GM19395 (cell line): ENCODE results near the gene PDPK1.

Experiments used
- ATAC-seq: cut with Tn5 transposase; IDR thresholded peaks from one replicate; pipeline ENCODE4 v1.9.1; 2021; ENCODE audit warnings: mild to moderate bottlenecking, moderate library complexity; ENCODE audit not compliant: unreplicated experiment

PDPK1 gene

DNA sequence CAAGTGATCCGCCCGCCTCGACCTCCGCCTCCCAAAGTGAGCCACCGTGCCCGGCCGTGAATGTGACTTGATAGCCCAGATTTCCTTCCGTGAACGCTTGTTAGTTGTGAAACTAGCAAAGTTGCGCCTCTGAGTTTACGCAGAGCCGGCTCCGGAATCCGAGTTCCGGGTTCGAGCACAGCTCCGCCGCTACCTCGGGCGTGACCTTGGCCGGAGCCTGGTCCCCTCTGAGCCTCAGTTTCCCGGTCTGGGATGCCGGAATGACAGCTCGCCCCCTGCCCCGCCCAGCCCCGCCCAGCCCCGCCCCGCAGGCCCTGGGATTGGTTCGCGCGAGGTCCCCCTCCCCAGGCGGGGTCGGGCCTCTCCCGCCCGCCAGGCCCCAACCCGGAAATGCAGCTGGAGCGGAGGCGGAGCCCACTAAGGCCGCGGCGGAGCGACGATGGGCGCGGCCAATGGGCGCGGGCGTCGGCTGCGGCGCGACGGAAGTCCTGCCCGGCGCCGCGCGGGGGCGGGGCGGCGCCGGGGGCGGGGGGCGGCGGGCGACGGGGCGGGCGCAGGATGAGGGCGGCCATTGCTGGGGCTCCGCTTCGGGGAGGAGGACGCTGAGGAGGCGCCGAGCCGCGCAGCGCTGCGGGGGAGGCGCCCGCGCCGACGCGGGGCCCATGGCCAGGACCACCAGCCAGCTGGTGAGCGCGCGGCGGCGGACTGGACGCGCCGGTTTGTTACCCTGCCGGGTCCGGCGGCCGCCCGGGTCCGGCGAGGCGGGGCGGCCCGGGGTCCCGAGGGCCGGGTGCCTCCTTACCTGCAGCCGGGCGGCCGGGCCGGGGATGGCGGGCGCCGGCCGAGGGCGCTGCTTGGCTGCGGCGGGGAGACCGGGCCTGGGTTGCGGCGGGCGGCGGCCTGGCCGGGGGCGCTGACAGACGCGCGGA lies at the start of gene PDPK1:
PDPK1 (plus strand) TSS at position 571 of the 929 bp plus-strand sequence; CDS start at position 663, 92 bp downstream.
- ATAC-seq: peak; percentile 78

DNA sequence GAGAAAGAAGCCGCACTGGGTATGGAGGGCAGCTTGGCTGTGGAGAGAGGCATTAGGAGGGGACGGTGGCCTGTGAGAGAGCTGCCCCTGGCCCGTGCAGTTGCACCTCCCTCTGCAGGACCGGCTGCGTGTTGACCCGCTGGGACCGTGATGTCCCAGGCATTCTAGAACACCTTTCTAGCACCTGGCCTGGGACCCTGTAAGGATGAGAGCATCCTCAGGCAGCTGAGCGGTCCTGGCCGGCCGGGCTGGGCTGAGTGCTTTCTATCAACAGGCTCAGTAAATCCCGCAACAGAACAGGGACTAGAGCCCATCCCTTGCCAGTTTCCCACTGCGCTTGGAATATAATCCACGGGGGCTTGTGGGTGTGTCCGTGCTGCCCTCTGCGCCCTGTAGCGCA lies 48.2 kb upstream of the PDPK1 start:
- no peak for ATAC-seq

DNA sequence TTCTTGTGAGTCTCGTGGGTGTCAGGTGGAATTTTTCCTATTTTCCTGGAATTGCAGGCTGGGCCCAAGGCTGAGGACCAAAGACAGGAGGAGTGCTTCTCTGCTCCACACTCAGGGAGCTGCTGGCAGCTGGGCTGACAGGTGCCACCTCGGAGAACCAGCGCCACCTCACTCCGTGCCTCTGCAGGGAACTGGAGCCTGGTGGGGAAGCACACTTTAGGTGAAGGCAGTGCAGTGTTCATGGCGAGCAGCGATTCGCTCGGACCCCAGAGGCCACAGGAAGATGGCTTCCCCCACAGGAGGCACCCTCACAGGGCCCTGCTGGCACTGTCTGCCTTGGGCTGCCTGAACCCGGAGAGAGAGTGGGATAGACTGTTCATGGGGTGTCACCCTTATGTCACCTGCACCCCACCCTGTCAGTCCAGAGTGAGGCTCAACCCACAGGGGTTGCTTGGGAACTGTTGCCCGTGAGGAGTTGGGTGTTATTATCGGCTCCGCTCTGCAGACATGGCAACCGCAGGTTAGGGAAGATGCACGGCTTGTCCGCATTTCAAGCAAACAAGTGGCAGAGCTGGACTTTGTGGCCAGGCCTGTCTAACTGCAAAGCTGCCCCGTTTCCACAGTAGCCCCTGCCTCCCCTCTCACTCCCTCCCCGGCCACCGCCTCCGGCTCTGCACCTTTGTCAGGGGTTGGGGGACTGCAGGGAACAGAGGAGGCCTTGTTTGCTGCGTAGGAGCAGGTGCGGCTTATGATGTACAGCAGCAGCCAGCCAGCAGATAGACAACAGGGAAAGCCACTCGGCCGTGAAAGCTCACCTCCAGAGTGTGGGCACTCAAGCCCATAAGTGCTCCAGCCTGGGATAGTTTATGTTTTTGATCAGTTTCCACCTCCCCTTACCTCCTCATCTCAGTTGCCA lies 47.4 kb upstream of the PDPK1 start:
- ATAC-seq: no peak

DNA sequence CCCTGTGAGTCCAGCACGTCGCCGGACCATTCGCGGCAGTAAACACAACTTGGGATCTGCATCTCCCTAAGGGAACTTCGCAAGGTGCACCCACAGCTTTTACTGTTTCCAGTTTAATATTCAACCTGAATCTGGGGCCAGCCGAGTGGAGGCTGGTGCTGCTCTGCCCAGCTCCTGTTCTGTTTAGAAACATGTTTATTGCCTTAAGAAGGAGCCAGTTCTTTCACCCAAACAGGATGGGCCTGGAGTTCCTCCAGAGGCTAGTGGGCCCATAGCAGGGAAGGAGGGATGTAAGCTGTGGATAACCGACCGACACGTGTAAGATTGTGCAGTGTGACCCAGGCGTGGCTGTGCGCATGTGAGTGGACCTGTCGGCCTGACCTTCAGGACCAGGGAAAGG lies 45.5 kb upstream of the PDPK1 start:
- ATAC-seq: no peak

DNA sequence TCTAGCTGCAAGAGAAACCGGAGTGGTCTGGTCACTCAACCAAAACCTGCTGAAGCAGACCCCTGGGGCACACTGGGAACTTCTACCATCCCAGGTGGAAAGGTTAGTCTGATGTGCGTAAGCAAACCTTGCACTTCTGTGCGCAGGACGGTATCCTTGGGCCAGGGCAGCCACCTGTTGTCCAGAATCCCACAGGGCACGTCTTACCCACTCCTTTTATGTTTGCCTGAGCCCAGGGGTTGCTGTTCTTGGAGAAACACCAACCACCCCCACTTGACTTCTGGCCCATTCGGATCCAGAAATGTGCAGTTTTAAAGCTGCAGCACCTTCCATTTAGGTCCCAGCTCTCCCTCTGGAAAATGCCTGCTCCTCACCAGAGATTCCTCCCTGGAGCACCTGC lies 44.2 kb upstream of the PDPK1 start:
- ATAC-seq: no peak

DNA sequence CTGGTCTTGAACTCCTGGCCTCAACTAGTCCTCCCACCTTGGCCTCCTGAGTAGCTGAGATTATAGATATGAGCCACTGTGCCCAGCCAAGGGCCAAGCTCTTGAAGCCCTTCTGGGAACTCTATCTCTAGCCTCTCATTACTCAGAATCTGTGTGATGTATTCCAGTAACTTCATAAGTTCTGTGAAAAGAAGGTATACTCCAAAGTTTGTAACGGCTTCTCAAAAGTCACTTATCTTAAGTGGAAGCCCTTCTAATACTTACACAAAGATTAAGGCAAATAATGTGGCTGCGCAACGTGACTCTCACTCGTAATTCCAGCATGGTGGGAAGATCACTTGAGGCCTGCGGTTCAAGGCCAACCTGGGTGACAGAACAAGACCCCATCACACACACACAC lies 43.2 kb upstream of the PDPK1 start:
- ATAC-seq: no peak

DNA sequence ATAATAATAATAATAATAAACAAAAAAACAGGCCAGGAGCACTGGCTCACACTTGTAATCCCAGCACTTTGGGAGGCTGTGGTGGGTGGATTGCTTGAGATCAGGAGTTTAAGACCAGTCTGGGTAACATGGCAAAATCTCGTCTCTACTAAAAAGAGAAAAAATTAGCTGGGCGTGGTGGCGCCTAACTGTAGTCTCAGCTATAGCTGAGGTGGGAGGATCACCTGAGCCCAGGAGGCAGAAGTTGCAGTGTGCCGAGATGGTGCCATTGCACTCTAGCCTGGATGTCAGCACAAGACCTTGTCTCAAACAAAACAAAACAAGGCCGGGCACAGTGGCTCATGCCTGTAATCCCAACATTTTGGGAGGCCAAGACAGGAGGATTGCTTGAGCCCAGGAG lies 42.8 kb upstream of the PDPK1 start:
- ATAC-seq: no peak

DNA sequence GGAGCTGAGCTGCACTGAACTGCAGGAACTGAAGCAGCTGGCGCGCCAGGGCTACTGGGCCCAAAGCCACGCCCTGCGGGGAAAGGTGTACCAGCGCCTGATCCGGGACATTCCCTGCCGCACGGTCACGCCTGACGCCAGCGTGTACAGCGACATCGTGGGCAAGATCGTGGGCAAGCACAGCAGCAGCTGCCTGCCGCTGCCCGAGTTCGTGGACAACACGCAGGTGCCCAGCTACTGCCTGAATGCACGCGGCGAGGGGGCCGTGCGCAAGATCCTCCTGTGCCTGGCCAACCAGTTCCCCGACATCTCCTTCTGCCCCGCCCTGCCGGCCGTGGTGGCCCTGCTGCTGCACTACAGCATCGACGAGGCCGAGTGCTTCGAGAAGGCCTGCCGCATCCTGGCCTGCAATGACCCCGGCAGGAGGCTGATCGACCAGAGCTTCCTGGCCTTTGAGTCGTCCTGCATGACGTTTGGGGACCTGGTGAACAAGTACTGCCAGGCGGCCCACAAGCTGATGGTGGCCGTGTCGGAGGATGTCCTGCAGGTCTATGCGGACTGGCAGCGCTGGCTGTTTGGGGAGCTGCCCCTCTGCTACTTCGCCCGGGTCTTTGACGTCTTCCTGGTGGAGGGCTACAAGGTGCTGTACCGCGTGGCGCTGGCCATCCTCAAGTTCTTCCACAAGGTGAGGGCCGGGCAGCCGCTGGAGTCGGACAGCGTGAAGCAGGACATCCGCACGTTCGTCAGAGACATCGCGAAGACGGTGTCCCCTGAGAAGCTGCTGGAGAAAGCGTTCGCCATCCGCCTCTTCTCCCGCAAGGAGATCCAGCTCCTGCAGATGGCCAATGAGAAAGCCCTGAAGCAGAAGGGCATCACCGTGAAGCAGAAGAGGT lies 41.4 kb upstream of the PDPK1 start:
- ATAC-seq: no peak

DNA sequence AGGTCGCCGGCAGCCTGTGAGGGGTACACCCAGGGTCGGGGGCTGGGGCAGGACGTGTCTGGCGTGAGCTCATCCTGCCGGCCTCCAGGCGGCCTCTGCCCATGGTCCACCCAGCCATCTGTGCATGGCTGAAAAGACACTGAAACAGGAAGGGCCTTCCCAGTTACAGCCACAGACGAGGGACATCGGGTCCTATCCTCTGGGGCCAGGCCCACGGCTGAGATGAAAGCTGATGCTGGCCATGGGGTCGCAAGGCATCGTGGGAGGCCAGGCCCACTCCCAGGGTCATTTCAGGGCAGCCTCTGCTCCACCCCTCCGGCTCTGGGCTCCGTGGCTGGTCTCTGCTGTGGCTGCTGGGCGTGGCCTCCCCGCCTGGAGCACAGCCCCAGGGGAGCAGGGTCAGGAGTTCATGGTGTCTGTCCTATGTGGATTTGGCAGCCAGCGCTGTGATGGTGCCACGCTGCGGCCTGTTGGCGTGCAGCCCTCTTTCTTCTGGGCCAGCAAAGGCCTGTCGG lies 40.6 kb upstream of the PDPK1 start:
- ATAC-seq: no peak

DNA sequence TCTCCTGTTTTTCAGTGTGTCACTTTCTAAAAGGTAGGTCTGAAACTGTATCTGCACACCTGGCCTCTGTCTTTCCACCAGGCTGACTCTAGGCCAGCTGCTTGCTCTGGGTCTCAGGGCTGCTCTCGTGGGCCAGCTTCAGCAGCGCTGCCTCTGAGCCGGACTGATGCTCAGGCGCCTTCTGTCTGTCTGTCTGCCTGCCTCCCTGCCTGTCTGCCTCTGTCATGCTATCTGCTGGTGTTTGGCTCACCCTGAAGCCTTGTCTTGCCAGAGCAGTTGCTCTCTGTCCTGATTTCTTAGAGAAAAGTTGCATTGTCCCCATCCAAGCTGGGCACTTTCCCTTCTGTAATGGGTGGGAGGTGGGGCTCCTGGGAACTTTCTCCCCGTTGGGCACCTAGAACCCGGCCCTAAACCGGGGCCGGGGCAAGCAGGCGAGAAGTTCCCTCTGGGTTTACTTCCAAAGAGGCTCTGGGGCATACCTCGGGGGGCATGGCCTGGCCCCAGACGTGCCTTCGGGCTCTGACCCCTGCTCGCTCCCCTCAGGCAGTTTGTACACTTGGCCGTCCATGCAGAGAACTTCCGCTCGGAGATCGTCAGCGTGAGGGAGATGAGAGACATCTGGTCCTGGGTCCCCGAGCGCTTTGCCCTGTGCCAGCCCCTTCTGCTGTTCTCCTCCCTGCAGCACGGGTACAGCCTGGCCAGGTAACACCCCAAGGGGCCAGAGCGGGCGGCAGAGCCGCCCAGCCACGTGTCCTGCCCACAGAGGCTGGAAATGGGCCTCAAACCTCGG lies 39.9 kb upstream of the PDPK1 start:
- no peak for ATAC-seq

DNA sequence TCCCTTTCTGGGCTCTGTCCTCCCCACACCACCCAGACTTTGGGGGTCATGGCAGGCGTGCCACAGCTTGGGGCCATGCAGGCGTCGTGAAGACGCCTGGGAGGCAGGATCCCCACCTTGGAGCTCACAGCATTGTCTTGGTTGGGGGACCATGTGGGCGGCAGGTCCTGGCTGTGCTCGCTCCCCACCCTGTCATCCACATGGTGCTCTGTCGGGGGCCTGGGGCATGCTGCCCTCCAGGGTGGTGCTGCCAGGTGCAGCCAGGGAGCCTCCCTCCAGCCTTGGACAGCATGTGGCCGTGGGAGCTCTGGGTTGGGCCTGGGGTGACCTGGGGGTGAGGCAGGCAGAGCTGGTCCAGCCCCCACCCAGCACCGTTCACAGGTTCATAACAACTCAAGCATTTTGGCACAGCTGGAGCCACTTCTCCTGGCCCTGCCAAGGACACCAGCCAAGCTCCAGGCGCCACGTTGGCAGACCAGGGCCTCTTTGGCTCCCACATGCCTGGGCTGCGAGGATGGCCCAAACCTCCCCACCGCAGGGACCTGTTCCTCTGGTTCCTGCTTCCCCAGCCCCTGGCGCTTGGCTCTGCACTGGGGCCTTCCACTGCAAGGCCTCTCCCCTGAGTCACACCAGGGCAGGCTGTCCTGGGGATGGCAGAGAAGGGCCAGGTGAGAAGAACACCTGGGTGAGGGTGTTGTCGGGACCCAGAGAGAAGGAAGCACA lies 39.1 kb upstream of the PDPK1 start:
- no peak for ATAC-seq

DNA sequence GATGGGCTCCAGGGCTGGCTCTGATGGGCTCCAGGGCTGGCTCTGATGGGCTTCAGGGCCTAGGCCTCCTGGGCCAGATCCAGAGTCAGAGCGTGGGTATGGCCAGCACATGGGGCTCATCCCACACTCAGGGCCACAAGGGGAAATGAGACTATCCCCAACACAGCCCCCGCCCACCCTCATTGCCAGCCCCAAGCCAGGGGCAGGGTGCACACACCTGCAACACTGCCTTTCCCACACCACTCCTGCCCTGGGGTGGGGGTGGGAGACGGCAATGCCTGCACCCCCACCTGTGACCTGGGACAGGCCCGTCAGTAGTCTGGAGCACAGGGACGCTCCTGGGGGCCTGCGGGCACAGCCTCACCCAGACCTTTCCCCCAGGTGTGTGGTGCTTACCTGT lies 38.4 kb upstream of the PDPK1 start:
- ATAC-seq: no peak

DNA sequence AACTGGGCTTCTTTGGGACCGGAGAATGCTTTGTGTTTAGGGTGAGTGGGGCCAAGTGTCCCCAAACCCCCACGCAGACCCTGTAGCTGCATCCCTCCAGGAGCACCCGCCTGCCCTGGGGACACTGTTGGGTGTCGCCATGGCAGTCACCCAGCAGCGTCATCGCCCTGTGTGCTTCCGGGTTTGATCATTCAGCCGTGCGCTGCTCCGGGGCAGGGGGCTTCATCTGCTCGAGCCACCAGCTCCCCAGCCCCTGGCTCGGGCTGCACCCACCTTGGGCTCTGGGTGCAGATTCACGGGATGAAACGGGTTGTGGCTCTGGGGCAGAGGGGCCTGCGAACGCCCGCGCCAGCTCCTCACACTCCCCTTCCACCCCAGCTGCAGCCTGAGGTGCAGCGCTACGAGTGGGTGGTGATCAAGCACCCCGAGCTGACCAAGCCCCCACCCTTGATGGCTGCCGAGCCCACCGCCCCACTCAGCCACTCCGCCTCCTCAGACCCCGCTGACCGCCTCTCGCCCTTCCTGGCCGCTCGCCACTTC lies 37.9 kb upstream of the PDPK1 start:
- no peak for ATAC-seq

DNA sequence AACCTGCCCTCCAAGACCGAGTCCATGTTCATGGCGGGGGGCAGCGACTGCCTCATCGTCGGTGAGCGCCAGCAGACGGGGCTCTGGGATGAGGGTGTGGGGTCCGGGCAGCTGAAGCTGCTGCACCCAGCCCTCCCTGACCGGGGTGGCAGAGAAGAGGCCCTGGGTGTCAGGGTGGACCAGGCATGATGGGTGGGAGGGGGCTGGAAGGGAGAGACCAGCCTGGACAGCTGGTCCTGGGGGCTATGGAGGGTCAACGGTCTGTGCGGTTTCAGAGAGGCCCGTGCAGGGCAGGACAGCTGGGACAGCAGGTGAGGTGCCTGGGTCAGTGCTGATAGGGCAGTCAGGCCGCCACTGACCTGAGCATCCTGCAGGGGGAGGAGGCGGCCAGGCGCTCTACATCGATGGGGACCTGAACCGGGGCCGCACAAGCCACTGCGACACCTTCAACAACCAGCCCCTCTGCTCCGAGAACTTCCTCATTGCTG lies 37.3 kb upstream of the PDPK1 start:
- ATAC-seq: no peak

DNA sequence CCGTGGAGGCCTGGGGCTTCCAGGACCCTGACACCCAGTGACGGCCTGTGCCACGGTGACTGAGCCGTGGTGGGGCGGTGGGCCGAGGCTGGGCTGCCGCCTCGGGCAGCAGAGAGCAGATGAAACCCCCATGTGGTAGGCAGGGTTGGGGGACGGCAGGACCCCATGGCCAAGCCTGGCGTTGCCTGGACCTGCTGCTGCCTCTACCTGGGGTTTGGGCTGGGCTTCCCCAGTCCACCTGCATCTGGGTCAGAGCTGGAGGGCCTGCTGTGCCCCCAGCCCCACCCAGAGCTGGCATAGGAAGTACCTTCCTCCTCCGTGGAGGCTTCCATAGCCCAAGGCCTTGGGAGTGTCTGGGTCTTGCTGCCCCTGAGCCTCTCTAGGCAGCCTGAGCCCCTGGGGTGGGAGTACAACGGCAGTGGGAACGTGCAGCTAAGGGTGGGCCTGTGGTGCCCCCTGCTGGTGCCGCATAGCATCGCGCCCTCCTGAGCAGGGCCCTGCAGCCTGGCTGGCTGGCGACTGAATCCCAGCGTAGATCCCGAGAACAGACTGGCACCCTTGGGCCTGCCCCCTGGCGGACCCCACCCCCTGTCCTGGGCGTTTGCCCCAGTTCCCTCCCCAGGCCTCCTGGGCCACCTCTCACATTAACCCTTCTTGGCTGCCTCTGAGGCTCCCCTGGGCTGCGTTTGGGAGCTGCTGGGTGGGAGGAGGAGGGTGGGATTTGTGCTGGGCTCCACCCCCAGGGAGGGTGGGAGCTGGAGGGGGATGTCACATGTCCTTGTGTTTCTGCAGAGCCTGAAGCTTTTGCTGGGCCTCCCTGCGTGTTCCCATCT lies 36.7 kb upstream of the PDPK1 start:
- ATAC-seq: no peak

DNA sequence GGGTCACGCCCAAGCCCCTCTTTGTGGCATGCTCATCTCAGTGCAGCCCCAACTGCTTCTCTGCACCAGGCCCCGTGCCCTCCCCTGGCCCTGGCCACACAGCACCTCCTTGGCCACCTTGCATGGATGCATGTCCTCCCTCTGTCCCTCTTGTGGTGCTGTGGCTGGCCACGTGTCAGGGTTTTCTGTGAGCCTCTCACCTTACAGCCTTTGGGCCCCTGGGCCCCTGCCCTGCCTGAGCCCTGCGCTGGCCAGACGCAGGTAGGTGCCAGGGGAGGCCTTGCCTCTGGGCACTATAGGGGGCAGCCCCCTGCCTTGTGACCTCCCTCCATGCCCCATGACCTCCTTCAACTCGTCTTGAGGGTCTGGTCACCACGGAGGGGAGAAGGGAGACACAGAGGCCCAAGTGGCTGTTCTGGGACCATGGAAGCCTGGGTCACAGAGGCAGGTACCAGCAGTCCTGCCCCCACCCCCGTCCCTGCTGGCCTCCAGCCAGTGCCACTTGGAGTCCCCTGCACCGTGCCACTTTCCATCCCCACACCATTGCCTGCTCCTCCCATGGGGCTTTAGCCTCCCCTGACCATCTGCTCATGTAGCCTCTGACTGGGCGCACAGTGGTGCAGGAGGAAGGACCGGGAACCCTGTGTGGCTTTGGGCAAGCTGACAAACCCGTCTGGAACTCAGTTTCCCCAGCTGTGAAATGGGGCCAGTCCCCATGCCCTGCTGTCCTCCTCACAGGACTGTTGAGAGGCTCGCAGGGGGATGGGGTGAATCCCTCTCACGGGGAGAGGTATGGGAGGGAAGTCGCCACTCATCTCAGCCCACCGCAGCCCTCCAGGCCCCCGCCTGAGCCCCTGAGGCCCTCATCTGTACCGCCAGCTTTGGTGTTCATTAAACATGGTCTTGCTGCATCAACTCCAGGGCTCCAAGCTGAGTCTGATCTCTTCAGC lies 35.6 kb upstream of the PDPK1 start:
- no peak for ATAC-seq

DNA sequence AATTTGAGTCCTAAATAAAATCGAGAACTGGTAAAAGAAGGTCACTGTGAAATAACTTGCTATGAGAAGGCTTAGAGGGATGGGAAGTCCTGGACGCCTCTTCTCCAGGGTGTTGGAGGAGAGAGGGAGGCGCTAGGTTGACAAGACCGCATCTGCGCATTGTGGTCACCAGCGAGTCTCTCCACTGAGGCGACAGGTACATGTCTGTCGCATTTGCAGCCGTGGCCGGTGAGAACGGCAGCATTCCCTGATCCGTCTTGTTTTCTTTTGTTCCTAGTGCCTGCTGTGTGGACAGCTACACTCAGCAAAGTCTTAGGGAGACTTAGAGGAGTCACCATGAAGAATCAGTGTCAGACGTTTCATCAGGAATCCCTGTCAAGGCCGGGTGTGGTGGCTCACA lies 32.1 kb upstream of the PDPK1 start:
- ATAC-seq: no peak
